ENCODE data around the gene EZH2. TPM values are rescaled to one million over a fixed set of nuclear protein-coding genes. Genes with fewer than 3 reads are reported as not detected.

EZH2 gene
- total and polyA plus RNA-seq, 2 of the 4 experiments (the other 2 are of a cell fraction) = 13.1 to 19.8 TPM

- Histone ChIP-seq H2BK15ac (ENCODE audit: low read depth, low read length) (no peak overlapping the region), H3K9me3 (ENCODE audit: control insufficient read depth, insufficient read depth, low read length) (no peaks in the 10 kb centered on the region), H3K18ac (ENCODE audit: low read depth, low read length) (no peak overlapping the region), H3K23ac (ENCODE audit: low read depth, low read length) (no peak overlapping the region), H3K9me1 (ENCODE audit: insufficient read depth, low read length) (no peaks in the 10 kb centered on the region), H3K4me1 (ENCODE audit: control insufficient read depth, insufficient read depth, low read length) (no peaks in the 10 kb centered on the region), H2AK5ac (ENCODE audit: low read depth, low read length) (no peak overlapping the region), H3K4me3 (ENCODE audit: insufficient read depth, low read depth, low read length) (no peak overlapping the region), H3K36me3 (ENCODE audit: control insufficient read depth, insufficient read depth, low read length) (peaks cover 54% of the 10 kb centered on the region), H2AK9ac (replicated peaks; ENCODE audit: low read depth, low read length, poor library complexity) (no peak overlapping the region), H2BK5ac (ENCODE audit: low read depth, low read length, poor library complexity, severe bottlenecking) (no peak overlapping the region), H3K4ac (ENCODE audit: low read depth, low read length) (no peak overlapping the region), H2AFZ (replicated peaks; ENCODE audit: low read length, poor library complexity) (no peak overlapping the region), H3K27ac (ENCODE audit: insufficient read depth, low read length) (no peak overlapping the region), H3K14ac (replicated peaks; ENCODE audit: low read depth, low read length) (no peak overlapping the region), H4K5ac (ENCODE audit: low read depth, low read length) (no peak overlapping the region), H3K9ac (ENCODE audit: low read depth, low read length) (no peak overlapping the region), H2BK120ac (ENCODE audit: low read depth, low read length) (no peak overlapping the region), H3K4me2 (ENCODE audit: low read depth, low read length) (no peak overlapping the region), H3K27me3 (ENCODE audit: control insufficient read depth, insufficient read depth, low read length) (no peaks in the 10 kb centered on the region), H3K56ac (ENCODE audit: extremely low read depth, insufficient read depth, low read length) (no peak overlapping the region), H4K8ac (ENCODE audit: low read depth in 2 of 2, low read length in 2 of 2) (no peak overlapping the region), H2BK20ac (ENCODE audit: low read depth, low read length) (no peak overlapping the region), H3K79me1 (ENCODE audit: low read depth in 1 of 2, low read length in 2 of 2) (peaks cover 0 to under 1% of the 10 kb centered on the region in 2 experiments; a peak in 1 of 4 replicates), H4K91ac (ENCODE audit: insufficient read depth, low read depth, low read length) (no peak overlapping the region), H4K20me1 (ENCODE audit: insufficient read depth, low read length) (no peaks in the 10 kb centered on the region; the same call in 1 of the 2 replicates)
- in situ Hi-C loops (cut with MboI; ENCODE audit: low sequenced_read_pairs) (no loop called here), intact Hi-C loops (cut with micrococcal nuclease) (no loop called here), dilution Hi-C loops (cut with HindIII; ENCODE audit: low sequenced_read_pairs, unreplicated experiment) (no loop called here)
- BruUV-seq (replicated peaks) = no TSS peak
- ATAC-seq (ENCODE audit: low read depth) (no peak), DNase-seq (no peak)
- ChIA-PET POLR2A (ENCODE audit: unreplicated experiment) (no interaction called here), CTCF (no interaction called here)
- no peak for TF ChIP-seq MXI1 (IDR thresholded peaks at IDR 0.05; ENCODE audit: borderline replicate concordance, low read depth, low read length)
- no peak for TF ChIP-seq RAD21 (IDR thresholded peaks at IDR 0.05; ENCODE audit: low read length)
- TF ChIP-seq MAZ (IDR thresholded peaks at IDR 0.05; ENCODE audit: borderline replicate concordance, low read depth, low read length) = no peak
- TF ChIP-seq BHLHE40 (IDR thresholded peaks at IDR 0.05; ENCODE audit: low read depth, low read length) = no peak
- no peak for TF ChIP-seq FOS (IDR thresholded peaks at IDR 0.05; ENCODE audit: low read depth, low read length)
- no peak for TF ChIP-seq RFX5 (IDR thresholded peaks at IDR 0.05; ENCODE audit: low read depth, low read length)
- TF ChIP-seq USF2 (IDR thresholded peaks at IDR 0.05; ENCODE audit: low read depth, low read length) = no peak
- TF ChIP-seq SMC3 (IDR thresholded peaks at IDR 0.05; ENCODE audit: low read depth, low read length) = no peak
- no peak for TF ChIP-seq RCOR1 (IDR thresholded peaks at IDR 0.05; ENCODE audit: insufficient replicate concordance, low read length)
- no peak for TF ChIP-seq CEBPB (IDR thresholded peaks at IDR 0.05; ENCODE audit: low read depth, low read length)
- TF ChIP-seq CTCF (conservative IDR thresholded peaks at IDR 0.05; ENCODE audit: low read depth, low read length) = no peak
- no peak for TF ChIP-seq CHD1 (IDR thresholded peaks at IDR 0.05; ENCODE audit: low read depth, low read length)
- TF ChIP-seq ELK1 (IDR thresholded peaks at IDR 0.05; ENCODE audit: borderline replicate concordance, low read depth, low read length) = no peak
- TF ChIP-seq NFE2L2 (IDR thresholded peaks at IDR 0.05; ENCODE audit: low read depth, low read length) = no peak
- no peak for TF ChIP-seq MAFK (IDR thresholded peaks at IDR 0.05; ENCODE audit: low read depth, low read length)
- TF ChIP-seq POLR2A (IDR thresholded peaks at IDR 0.05; ENCODE audit: low read depth, low read length) = no peak
- 87% methylated on average over 7 of the region's 10 CpGs; no CpG with 5 or more reads in 1 of the 2 experiments for whole genome bisulfite sequencing, 2 experiments (ENCODE audit: extremely low coverage in 2 of 2, insufficient read length in 1 of 2)
These were observed 82.0 kb downstream of the EZH2 start for GRCh38 chr7:148802101-148802493.
